C4-2B (cell line): Measurements from ENCODE around the gene TRAK1.
"Not testable (repeated sequence)": the region's sequence is repeated elsewhere in the genome, so short reads cannot be mapped to it uniquely, and the experiment has no call there.

Experiments used
- CTCF ChIP-seq: fragments of 450-650 bp; conservative IDR thresholded peaks from 2 replicates; pipeline ENCODE4 v1.5.1; 2017; ENCODE audit warnings: mild to moderate bottlenecking
- ZFX ChIP-seq: fragments of 450-650 bp; IDR thresholded peaks from 2 replicates; pipeline ENCODE4 v1.6.1; 2017

- not testable (repeated sequence) for TF ChIP-seq CTCF, ZFX
These were observed 12.9 kb downstream of the TRAK1 start for GRCh38 chr3:42103921-42104665.
